Measurements from ENCODE around the gene DROSHA. TPM values are rescaled to one million over a fixed set of nuclear protein-coding genes. Genes with fewer than 3 reads are reported as not detected.
A peak's percentile ranks its signal among the peaks of the same experiment; 100 is the strongest.

Gene DROSHA
- total RNA-seq, 1 experiment from 2014 or later, result 47.1 TPM

GRCh38 chr5:31486441-31486840 is 45.5 kb downstream of the DROSHA start:
- Histone ChIP-seq H3K9me3 (no peaks in the 10 kb centered on the region), H3K27me3 (no peaks in the 10 kb centered on the region), H3K4me3 (no peak overlapping the region), H3K36me3 (peaks cover 39% of the 10 kb centered on the region)
- no peak for DNase-seq

- Histone ChIP-seq H3K4me3 (no peak overlapping the region), H3K27me3 (no peaks in the 10 kb centered on the region), H3K9me3 (no peaks in the 10 kb centered on the region), H3K36me3 (peaks cover 36% of the 10 kb centered on the region)
- DNase-seq, result no peak
Observed at GRCh38 chr5:31485376-31486207, 46.3 kb downstream of the DROSHA start.

GRCh38 chr5:31481531-31482165 is 50.2 kb downstream of the DROSHA start:
- Histone ChIP-seq H3K9me3 (no peaks in the 10 kb centered on the region), H3K4me3 (no peak overlapping the region), H3K36me3 (peaks cover 35% of the 10 kb centered on the region), H3K27me3 (no peaks in the 10 kb centered on the region)
- no peak for DNase-seq

GRCh38 chr5:31479706-31480105 is 52.2 kb downstream of the DROSHA start:
- peaks cover 37% of the 10 kb centered on the region for H3K36me3 ChIP-seq
- no peaks in the 10 kb centered on the region for H3K9me3 ChIP-seq

DNA sequence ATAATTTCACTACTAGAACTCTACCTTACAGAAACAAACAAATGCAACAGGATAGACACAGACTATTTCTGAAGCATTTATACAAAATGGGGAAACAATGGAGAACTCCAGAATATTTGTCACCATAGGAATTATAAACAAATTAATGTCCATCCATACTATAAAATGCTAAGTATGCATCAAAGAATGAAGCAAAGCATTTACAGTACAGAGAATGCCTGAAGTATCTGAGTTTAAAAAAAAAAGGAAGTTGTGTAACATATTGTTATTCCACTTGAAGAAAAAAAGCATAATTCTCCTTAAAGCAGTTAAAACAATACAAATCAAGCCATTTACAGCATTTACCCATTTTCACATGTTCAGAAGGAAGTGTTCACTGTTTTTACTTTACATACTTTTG is 53.0 kb downstream of the DROSHA start:
- no peak for DNase-seq
- Histone ChIP-seq H3K9me3 (no peaks in the 10 kb centered on the region), H3K27me3 (no peaks in the 10 kb centered on the region), H3K36me3 (peaks cover 33% of the 10 kb centered on the region), H3K4me3 (no peak overlapping the region)

More at GRCh38 chr5:31479706-31480105, 52.2 kb downstream of the DROSHA start:
- Histone ChIP-seq H3K4me3 (no peak overlapping the region), H3K27me3 (no peaks in the 10 kb centered on the region)
- DNase-seq, result no peak

GRCh38 chr5:31477971-31478370 is 53.9 kb downstream of the DROSHA start:
- H3K4me3 ChIP-seq, result no peak overlapping the region
- H3K9me3 ChIP-seq, result no peaks in the 10 kb centered on the region
- DNase-seq, result no peak
- H3K27me3 ChIP-seq, result no peaks in the 10 kb centered on the region
- peaks cover 34% of the 10 kb centered on the region for H3K36me3 ChIP-seq

DNA sequence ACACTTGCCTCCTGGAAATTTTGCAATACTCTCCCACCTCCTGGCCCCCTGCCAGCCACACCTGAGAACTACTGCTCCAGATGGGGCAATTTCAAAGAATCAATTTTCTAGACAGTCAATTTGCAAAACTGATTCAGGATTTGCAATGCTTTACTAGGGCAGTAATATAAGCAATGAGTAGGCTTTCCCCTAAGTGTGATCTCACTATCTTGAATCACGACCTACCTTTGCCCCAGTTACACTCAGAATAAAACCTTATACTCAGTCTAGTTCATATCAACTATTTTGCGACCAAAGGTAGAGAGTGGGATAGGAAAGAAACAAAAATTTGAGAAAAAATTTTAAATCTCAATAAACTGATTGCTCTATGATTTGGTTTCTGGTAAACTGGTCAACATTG is 54.4 kb downstream of the DROSHA start:
- Histone ChIP-seq H3K36me3 (peaks cover 36% of the 10 kb centered on the region), H3K9me3 (no peaks in the 10 kb centered on the region), H3K27me3 (no peaks in the 10 kb centered on the region), H3K4me3 (no peak overlapping the region)
- DNase-seq, result no peak

- no peak overlapping the region for H3K4me3 ChIP-seq
- no peak for DNase-seq
- H3K9me3 ChIP-seq, result no peaks in the 10 kb centered on the region
- H3K27me3 ChIP-seq, result no peaks in the 10 kb centered on the region
- peaks cover 44% of the 10 kb centered on the region for H3K36me3 ChIP-seq
Observed at GRCh38 chr5:31476738-31477141, 55.2 kb downstream of the DROSHA start.

GRCh38 chr5:31471916-31472315 is 60.0 kb downstream of the DROSHA start:
- Histone ChIP-seq H3K4me3 (no peak overlapping the region), H3K36me3 (peaks cover 53% of the 10 kb centered on the region), H3K9me3 (no peaks in the 10 kb centered on the region), H3K27me3 (no peaks in the 10 kb centered on the region)
- no peak for DNase-seq

DNA sequence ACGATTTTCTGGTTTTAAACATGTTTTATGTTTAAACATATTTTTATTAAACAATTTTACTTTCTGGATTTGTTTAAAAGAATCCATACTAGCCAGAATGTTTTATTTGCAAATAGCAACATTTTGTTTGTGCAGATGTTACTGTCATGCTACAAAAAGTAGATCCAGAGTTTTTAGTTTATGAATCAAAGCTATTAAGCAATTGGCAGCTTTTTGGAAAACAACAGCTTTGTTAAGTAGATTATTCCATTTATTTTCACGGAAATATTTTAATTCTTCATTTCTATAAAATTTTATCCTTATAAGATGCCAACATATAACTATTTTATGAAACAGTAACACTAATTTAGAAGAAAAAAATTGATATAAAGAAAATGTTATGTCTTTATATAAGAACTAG is 60.9 kb downstream of the DROSHA start:
- no peak for DNase-seq
- no peaks in the 10 kb centered on the region for H3K27me3 ChIP-seq
- H3K36me3 ChIP-seq, result peaks cover 59% of the 10 kb centered on the region
- H3K4me3 ChIP-seq, result no peak overlapping the region
- H3K9me3 ChIP-seq, result no peaks in the 10 kb centered on the region

GRCh38 chr5:31470608-31471007 is 61.3 kb downstream of the DROSHA start:
- Histone ChIP-seq H3K27me3 (no peaks in the 10 kb centered on the region), H3K9me3 (no peaks in the 10 kb centered on the region), H3K4me3 (no peak overlapping the region), H3K36me3 (peaks cover 59% of the 10 kb centered on the region)
- DNase-seq, result peak; percentile 39

- H3K27me3 ChIP-seq, result no peaks in the 10 kb centered on the region
- no peak for DNase-seq
- H3K4me3 ChIP-seq, result no peak overlapping the region
- no peaks in the 10 kb centered on the region for H3K9me3 ChIP-seq
- H3K36me3 ChIP-seq, result peaks cover 61% of the 10 kb centered on the region
Observed at GRCh38 chr5:31469886-31470285, 62.0 kb downstream of the DROSHA start.

- Histone ChIP-seq H3K4me3 (no peak overlapping the region), H3K36me3 (peaks cover 65% of the 10 kb centered on the region), H3K9me3 (no peaks in the 10 kb centered on the region), H3K27me3 (no peaks in the 10 kb centered on the region)
- DNase-seq, result no peak
Observed at GRCh38 chr5:31469466-31469865, 62.4 kb downstream of the DROSHA start.

DNA sequence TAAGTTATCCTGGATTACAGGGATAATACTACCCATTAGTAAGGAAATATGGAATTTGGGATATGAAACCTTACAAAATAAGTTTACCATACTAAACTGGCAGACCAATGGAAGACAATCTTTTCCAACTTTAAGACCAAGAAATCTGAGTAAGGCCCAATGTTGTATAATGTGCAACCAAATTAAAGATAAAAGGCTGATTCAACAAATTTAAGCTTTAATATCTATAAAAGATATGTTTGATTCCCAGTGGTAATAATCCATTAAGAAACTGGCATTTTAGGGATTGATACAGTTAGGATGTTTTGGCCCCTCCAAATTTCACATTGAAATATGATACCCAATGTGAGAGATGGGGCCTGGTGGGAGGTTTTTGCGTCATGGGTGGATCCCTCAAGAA is 66.6 kb downstream of the DROSHA start:
- Histone ChIP-seq H3K27me3 (no peaks in the 10 kb centered on the region), H3K9me3 (peaks cover 7% of the 10 kb centered on the region), H3K4me3 (no peak overlapping the region), H3K36me3 (peaks cover 86% of the 10 kb centered on the region)
- DNase-seq, result no peak

- Histone ChIP-seq H3K9me3 (peaks cover 7% of the 10 kb centered on the region), H3K4me3 (no peak overlapping the region), H3K27me3 (no peaks in the 10 kb centered on the region), H3K36me3 (peaks cover 94% of the 10 kb centered on the region)
- DNase-seq, result no peak
Observed at GRCh38 chr5:31464081-31464480, 67.8 kb downstream of the DROSHA start.

DNA sequence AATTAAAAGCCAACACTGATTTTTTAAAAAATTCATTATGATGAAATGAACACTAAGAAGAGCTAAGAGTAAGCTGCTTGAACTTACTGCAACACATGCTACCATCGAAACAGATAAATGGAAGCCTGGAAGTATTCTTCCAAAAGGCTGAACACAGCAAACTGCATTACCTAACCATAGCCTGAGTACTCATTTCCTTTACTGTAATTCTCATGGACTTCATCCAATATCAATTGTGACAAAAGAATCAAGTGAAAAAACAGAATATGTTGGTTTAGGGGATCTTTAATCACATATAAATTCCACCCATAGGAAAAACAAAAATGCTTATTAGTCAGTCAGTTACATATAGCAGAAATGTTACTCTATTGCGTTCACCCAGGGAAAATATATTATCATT is 68.5 kb downstream of the DROSHA start:
- no peak for DNase-seq
- Histone ChIP-seq H3K9me3 (peaks cover 8% of the 10 kb centered on the region), H3K4me3 (no peak overlapping the region), H3K27me3 (no peaks in the 10 kb centered on the region), H3K36me3 (peaks cover 97% of the 10 kb centered on the region)

DNA sequence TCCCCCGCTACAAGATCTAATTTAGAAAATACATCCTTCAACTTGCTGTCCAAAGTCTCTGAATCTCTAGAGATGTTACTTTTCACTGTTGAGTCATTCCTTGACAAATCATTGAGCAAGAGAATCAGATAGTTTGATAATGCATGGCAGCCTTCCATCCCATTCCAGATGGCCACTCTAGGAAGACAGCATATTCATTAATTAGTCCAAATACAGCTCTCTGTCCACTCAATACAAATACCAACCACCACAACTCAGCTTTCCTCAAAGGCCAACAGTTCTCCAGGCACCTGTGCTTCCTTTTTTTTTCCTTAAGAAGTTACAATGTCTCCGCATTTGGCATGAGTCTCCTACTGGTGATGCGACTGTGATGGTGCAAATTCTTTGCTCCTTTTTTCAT is 72.3 kb downstream of the DROSHA start:
- Histone ChIP-seq H3K36me3 (peaks cover 91% of the 10 kb centered on the region), H3K4me3 (no peak overlapping the region), H3K27me3 (no peaks in the 10 kb centered on the region), H3K9me3 (peaks cover 19% of the 10 kb centered on the region)
- no peak for DNase-seq

GRCh38 chr5:31455172-31455571 is 76.7 kb downstream of the DROSHA start:
- Histone ChIP-seq H3K4me3 (no peak overlapping the region), H3K27me3 (no peaks in the 10 kb centered on the region), H3K36me3 (peaks cover 67% of the 10 kb centered on the region), H3K9me3 (peaks cover 12% of the 10 kb centered on the region)
- no peak for DNase-seq

Data from MG63 (cell line).